PC-9 (cell line): ENCODE data around the gene MBTPS1. TPM values are rescaled to one million over a fixed set of nuclear protein-coding genes. Genes with fewer than 3 reads are reported as not detected.

ENCODE experiments used
- BruUV-seq: library from RNA; stranded (reverse); fragments of 400-500 nt; replicated peaks from 2 replicates; lab custom pipeline; 2021; lab: Mats Ljungman, UMichigan
- CTCF ChIA-PET: fragments of 300-600 bp; sonication (Branson Sonifier 250); formaldehyde crosslinking; loops from one replicate; lab custom pipeline; 2022; ENCODE audit warnings: antibody characterized with exemption; lab: Charles Lee
- POLR2A ChIA-PET: fragments of 300-600 bp; sonication (Branson Sonifier 250); formaldehyde crosslinking; loops from one replicate; lab custom pipeline; 2022; ENCODE audit warnings: antibody characterized with exemption; ENCODE audit not compliant: unreplicated experiment; lab: Charles Lee
- DNase-seq, 2 experiments: peaks; one replicate each; pipeline versions ENCODE4 v3.0.0 to v3.0.0-alpha.2; 2015 to 2022; ENCODE audit warnings: mixed read lengths in 1 of 2
- H2AFZ ChIP-seq: fragments of 200-600 bp; sonication (generic); 2 replicates; pipeline ENCODE4 v1.8.1; 2017; ENCODE audit warnings: antibody characterized with exemption
- H3F3A ChIP-seq: fragments of 200-600 bp; sonication (generic); 2 replicates; pipeline ENCODE4 v1.8.1; 2017; ENCODE audit warnings: antibody characterized with exemption, mild to moderate bottlenecking, low read depth; ENCODE audit not compliant: insufficient read depth
- H3K27ac ChIP-seq: fragments of 200-600 bp; sonication (generic); 2 replicates; pipeline ENCODE4 v1.6.1; 2016; ENCODE audit warnings: mixed run types
- H3K27me3 ChIP-seq: fragments of 200-600 bp; sonication (generic); 2 replicates; pipeline ENCODE4 v1.6.1; 2016; ENCODE audit warnings: low read depth, mixed run types; ENCODE audit not compliant: insufficient read depth
- H3K36me3 ChIP-seq: fragments of 200-600 bp; sonication (generic); 2 replicates; pipeline ENCODE4 v1.6.1; 2016; ENCODE audit warnings: low read depth, mixed run types
- H3K4me1 ChIP-seq: fragments of 200-600 bp; sonication (generic); replicated peaks from 2 replicates; pipeline ENCODE4 v1.6.1; 2016; ENCODE audit warnings: mixed run types; ENCODE audit not compliant: insufficient read depth
- H3K4me2 ChIP-seq: fragments of 200-600 bp; sonication (generic); 2 replicates; pipeline ENCODE4 v1.6.1; 2017; ENCODE audit warnings: mixed run types
- H3K4me3 ChIP-seq: fragments of 200-600 bp; sonication (generic); 2 replicates; pipeline ENCODE4 v1.6.1; 2016; ENCODE audit warnings: mixed run types
- H3K79me2 ChIP-seq: fragments of 200-600 bp; sonication (generic); 2 replicates; pipeline ENCODE4 v1.6.1; 2017; ENCODE audit warnings: low read depth, mixed run types
- H3K9me2 ChIP-seq: fragments of 200-600 bp; sonication (generic); 2 replicates; pipeline ENCODE4 v1.8.1; 2017; ENCODE audit warnings: mild to moderate bottlenecking; ENCODE audit not compliant: insufficient read depth
- H3K9me3 ChIP-seq: fragments of 200-600 bp; sonication (generic); 2 replicates; pipeline ENCODE4 v1.8.1; 2016; ENCODE audit warnings: low read depth; ENCODE audit not compliant: insufficient read depth
- H4K20me1 ChIP-seq: fragments of 200-600 bp; sonication (generic); 2 replicates; pipeline ENCODE4 v1.8.1; 2017; ENCODE audit not compliant: insufficient read depth
- EZH2 ChIP-seq: fragments of 200-600 bp; sonication (generic); IDR thresholded peaks from 2 replicates; pipeline ENCODE4 v1.8.0; 2017; ENCODE audit warnings: antibody characterized with exemption, low read depth
- intact Hi-C: fragments of 100-400 bp; cut with micrococcal nuclease; formaldehyde crosslinking; loops from one replicate; pipeline ENCODE4 v1.10.0; 2022; ENCODE audit not compliant: unreplicated experiment
- total RNA-seq: library from RNA; stranded (reverse); gene quantifications from 2 replicates; pipeline ENCODE4 v1.2.3, GENCODE V29; 2021
- TF ChIP-seq, protein P1 (sequence below): fragments of 200-600 bp; sonication (generic); conservative IDR thresholded peaks from 2 replicates; pipeline ENCODE4 v1.6.1; 2017; ENCODE audit warnings: mixed run types, antibody characterized with exemption, mild to moderate bottlenecking, moderate library complexity

The MBTPS1 gene
- total RNA-seq, 1 experiment from 2014 or later: 96.0 TPM

DNA sequence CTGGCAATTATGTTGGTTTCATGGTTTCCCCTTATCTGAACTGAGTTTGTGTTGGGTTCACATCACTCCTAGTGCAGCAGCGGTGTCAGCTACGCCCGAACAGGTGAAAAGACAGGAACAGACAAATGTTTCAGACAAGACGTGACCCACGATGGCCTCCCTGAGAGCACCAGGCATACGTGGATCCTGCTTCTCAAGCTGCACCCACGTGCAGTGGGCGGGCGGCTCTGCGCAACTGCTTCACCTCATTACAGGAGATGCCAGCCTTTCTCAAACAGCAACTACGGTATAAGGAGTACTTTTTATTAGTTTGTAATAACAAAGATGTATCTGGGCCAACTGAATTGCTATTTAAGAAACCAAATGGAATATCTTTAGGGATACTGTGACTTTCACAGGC lies 41.4 kb downstream of the MBTPS1 start:
- no peaks in the 10 kb centered on the region for H3K4me1 ChIP-seq
- no peak overlapping the region for H3K4me3 ChIP-seq
- intact Hi-C loops: no loop called here
- H3K79me2 ChIP-seq: no peaks in the 10 kb centered on the region
- DNase-seq: no peak
- H3F3A ChIP-seq: no peaks in the 10 kb centered on the region
- no peak overlapping the region for H3K27ac ChIP-seq
- peaks cover 8% of the 10 kb centered on the region; the same call in 1 of the 2 replicates for H4K20me1 ChIP-seq
- POLR2A ChIA-PET: no interaction called here
- H3K9me3 ChIP-seq: no peaks in the 10 kb centered on the region
- CTCF ChIA-PET: no interaction called here
- no TSS peak for BruUV-seq
- peaks cover 14% of the 10 kb centered on the region; the same call in 1 of the 2 replicates for H3K36me3 ChIP-seq
- H3K9me2 ChIP-seq: no peaks in the 10 kb centered on the region
- H3K4me2 ChIP-seq: no peak overlapping the region
- no peaks in the 10 kb centered on the region for H3K27me3 ChIP-seq
- TF ChIP-seq, protein P1, sequence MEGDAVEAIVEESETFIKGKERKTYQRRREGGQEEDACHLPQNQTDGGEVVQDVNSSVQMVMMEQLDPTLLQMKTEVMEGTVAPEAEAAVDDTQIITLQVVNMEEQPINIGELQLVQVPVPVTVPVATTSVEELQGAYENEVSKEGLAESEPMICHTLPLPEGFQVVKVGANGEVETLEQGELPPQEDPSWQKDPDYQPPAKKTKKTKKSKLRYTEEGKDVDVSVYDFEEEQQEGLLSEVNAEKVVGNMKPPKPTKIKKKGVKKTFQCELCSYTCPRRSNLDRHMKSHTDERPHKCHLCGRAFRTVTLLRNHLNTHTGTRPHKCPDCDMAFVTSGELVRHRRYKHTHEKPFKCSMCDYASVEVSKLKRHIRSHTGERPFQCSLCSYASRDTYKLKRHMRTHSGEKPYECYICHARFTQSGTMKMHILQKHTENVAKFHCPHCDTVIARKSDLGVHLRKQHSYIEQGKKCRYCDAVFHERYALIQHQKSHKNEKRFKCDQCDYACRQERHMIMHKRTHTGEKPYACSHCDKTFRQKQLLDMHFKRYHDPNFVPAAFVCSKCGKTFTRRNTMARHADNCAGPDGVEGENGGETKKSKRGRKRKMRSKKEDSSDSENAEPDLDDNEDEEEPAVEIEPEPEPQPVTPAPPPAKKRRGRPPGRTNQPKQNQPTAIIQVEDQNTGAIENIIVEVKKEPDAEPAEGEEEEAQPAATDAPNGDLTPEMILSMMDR: no peak
- no peak for TF ChIP-seq EZH2
- H2AFZ ChIP-seq: no peak overlapping the region

DNA sequence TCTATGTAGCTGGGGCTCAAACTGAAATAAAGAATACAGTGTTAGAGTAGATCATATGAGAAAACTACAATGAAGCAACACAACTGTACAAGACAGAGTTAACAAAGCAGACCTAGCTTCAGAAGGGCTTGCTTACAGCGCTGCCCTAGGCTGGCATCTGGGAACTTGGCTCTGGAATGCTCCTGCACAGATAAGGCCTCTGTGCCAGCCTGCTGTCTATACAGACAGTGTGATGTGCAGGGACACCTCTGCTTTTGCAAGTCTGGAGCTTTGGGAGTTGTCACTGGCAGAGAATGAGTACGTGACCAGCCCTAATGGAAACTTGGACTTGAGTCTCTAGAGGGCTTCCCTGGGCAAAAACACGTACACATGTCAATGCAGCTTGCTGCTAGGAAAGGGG lies 42.0 kb downstream of the MBTPS1 start:
- no peak overlapping the region for H3K4me3 ChIP-seq
- H3K79me2 ChIP-seq: no peaks in the 10 kb centered on the region
- ChIA-PET POLR2A (no interaction called here), CTCF (interaction anchor here (0.6 kb wide), 1 partner anchor 112 kb away, joined by 6 read pairs; the partner anchor contains the start of gene TAF1C)
- H3K27ac ChIP-seq: no peak overlapping the region
- H3K27me3 ChIP-seq: no peaks in the 10 kb centered on the region
- no peaks in the 10 kb centered on the region for H3K9me3 ChIP-seq
- H3K4me2 ChIP-seq: no peak overlapping the region
- H4K20me1 ChIP-seq: peaks cover 8% of the 10 kb centered on the region; the same call in 1 of the 2 replicates
- H3K4me1 ChIP-seq: no peaks in the 10 kb centered on the region
- no peaks in the 10 kb centered on the region for H3F3A ChIP-seq
- intact Hi-C loops: no loop called here
- TF ChIP-seq, protein P1: no peak
- no peak for TF ChIP-seq EZH2
- H3K36me3 ChIP-seq: peaks cover 14% of the 10 kb centered on the region; the same call in 1 of the 2 replicates
- BruUV-seq: no TSS peak
- DNase-seq: no peak
- no peaks in the 10 kb centered on the region for H3K9me2 ChIP-seq
- H2AFZ ChIP-seq: no peak overlapping the region

DNA sequence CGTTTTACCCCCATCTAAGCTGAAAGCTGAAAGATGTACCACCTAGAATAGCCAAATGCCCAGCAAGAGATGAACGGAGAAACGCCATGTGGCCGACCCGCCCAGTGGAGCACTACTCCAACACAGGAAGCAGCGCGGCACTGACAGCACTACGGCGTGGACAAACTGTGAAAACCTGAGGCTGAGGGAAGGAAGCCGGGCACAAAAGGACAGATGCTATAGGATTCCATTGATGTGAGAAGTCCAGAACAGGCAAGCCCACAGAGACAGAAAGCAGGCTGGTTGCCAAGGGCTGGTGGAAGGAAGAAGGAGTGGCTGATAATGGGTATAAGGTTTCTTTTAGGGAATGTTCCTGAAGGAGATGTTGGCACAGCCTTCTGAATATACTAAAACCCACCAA lies 44.7 kb downstream of the MBTPS1 start:
- Histone ChIP-seq H3K4me3 (no peak overlapping the region), H3F3A (peaks cover 7% of the 10 kb centered on the region; the same call in 1 of the 2 replicates), H3K36me3 (peaks cover 14% of the 10 kb centered on the region), H3K79me2 (no peaks in the 10 kb centered on the region), H3K4me1 (no peaks in the 10 kb centered on the region), H3K9me2 (no peaks in the 10 kb centered on the region), H3K27ac (no peak overlapping the region), H2AFZ (no peak overlapping the region), H3K9me3 (no peaks in the 10 kb centered on the region), H3K4me2 (no peak overlapping the region), H4K20me1 (no peaks in the 10 kb centered on the region), H3K27me3 (no peaks in the 10 kb centered on the region)
- TF ChIP-seq EZH2: no peak
- TF ChIP-seq, protein P1: no peak
- intact Hi-C loops: no loop called here
- DNase-seq: no peak
- CTCF ChIA-PET: no interaction called here
- no TSS peak for BruUV-seq
- POLR2A ChIA-PET: no interaction called here
